Ovary (tissue), 3 donors: Measurements from ENCODE around the gene LCE1E.

Source experiments
- EP300 ChIP-seq: sonication (generic); formaldehyde crosslinking; IDR thresholded peaks from one replicate; pipeline ENCODE4 v1.6.1; 2017; ENCODE audit warnings: antibody characterized with exemption
- POLR2A ChIP-seq: fragments of 450-650 bp; IDR thresholded peaks from one replicate; pipeline ENCODE4 v1.6.1; 2017; ENCODE audit warnings: antibody characterized with exemption, mild to moderate bottlenecking, moderate library complexity
- TF ChIP-seq, protein P1 (sequence below), 3 donors: fragments of 450-650 bp in 2 of 3; fragments of 200-600 bp in 1 of 3; IDR thresholded peaks; one replicate each; pipeline versions ENCODE4 v1.5.1 to v1.8.0; 2016 to 2022; ENCODE audit warnings: antibody characterized with exemption in 3 of 3, mild to moderate bottlenecking in 1 of 3
- donor health status: DM: no; HTN: no; CAD: no.

DNA sequence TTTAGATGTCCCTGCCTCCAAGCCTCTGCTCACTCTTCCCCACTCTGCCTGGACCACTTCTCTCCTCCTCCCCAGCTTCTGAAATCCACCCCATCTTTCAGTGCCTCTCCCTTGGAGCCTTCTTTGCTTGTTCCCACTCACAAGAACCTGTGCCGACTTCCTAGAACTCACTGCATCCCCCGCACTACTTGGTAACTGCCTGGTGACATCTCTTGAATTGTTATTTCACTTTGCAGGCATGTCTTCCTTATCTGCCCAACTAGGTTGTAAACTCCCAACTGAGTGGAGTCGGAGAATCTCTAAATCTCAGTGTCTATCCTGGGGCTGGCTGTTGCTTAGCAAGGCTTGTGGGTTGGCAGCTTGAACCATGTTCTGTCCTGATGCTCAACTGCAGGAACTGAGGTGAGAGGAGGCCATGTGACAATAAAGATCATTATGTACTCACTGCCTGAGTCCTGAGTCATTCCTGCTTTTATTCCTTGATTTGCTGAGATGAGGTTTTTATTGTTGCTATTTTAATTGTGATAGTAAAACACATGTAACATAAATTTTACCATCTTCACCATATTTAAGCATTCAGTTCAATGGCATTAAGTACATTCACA, 24.3 kb upstream of the LCE1E start:
- TF ChIP-seq, protein P1, sequence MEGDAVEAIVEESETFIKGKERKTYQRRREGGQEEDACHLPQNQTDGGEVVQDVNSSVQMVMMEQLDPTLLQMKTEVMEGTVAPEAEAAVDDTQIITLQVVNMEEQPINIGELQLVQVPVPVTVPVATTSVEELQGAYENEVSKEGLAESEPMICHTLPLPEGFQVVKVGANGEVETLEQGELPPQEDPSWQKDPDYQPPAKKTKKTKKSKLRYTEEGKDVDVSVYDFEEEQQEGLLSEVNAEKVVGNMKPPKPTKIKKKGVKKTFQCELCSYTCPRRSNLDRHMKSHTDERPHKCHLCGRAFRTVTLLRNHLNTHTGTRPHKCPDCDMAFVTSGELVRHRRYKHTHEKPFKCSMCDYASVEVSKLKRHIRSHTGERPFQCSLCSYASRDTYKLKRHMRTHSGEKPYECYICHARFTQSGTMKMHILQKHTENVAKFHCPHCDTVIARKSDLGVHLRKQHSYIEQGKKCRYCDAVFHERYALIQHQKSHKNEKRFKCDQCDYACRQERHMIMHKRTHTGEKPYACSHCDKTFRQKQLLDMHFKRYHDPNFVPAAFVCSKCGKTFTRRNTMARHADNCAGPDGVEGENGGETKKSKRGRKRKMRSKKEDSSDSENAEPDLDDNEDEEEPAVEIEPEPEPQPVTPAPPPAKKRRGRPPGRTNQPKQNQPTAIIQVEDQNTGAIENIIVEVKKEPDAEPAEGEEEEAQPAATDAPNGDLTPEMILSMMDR (IDR thresholded peaks at IDR 0.05), result no peak
- TF ChIP-seq POLR2A, result no peak
- TF ChIP-seq EP300, result no peak
